Stimulated activated CD8-positive, alpha-beta memory T cell treated with anti-CD3 and anti-CD28 coated beads, Interleukin-12 subunit alpha, Interleukin-12 subunit beta, amount 100 ng/mL, for 24 hours (primary cell): ENCODE measurements around the gene PLPP4.

ENCODE experiments used
- DNase-seq: peaks from one replicate; pipeline ENCODE4 v3.0.0-alpha.2; 2020; ENCODE audit errors: extremely low read depth

The PLPP4 gene

DNA sequence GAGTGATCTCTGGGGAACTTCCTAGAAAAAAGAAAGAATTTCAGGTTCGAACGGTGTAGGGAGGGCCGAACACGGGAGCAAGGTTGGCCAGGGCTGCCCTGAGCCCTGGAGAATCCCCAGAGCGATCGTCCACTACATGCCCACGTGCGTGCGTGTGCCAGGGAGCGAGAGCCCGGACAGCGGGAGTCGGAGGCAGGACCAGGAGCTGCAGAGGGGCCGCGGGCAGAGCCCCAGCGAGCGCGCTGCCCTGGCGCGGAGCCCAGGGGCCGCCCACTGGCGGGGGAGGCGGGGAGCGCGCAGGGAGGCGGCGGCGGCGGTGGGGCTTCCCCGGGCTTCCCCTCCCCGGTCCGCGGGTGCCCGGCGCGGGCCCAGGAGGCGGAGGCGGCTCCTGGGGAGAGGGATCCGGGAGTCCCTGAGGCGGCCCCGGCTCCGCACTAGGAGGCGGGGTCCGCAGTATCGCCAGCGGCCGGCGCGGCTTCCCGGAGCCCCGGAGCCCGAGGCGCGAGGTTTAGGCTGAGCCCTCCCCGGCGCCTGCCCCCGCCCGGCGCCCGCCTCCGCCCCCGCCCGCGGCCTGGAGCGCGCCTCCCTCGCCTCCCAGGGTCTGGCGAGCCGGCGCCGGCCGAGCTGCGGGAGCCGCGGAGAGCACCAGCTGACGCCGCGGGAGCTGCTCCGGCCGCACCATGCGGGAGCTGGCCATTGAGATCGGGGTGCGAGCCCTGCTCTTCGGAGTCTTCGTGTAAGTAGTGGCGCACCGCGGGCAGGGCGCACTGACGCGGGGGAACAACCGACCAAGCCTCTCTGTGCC lies at the start of gene PLPP4:
TSS of gene PLPP4 (plus strand) at position 602 of the 805 bp plus-strand sequence. CDS start at position 681, 79 bp downstream.
- DNase-seq, result no peak

DNA sequence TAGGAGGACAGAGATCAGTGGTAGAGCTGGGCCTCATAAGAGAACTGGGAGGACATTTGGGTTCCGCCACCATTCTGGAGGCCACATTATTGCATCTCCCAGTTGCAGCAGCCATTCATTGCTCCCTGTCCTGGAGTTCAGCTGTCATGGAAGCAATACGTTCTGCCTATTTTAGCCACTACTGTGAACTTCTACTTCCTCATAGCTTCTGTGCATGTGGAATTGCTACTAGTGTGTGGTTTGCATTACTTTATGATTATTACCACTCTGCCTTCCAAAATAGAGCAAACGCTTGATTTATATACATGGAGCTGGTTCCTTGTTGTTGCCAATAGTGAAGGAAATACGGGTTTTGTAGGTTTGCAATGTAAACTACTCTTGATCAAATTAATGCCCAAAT lies 47.2 kb upstream of the PLPP4 start:
- DNase-seq, result no peak

DNA sequence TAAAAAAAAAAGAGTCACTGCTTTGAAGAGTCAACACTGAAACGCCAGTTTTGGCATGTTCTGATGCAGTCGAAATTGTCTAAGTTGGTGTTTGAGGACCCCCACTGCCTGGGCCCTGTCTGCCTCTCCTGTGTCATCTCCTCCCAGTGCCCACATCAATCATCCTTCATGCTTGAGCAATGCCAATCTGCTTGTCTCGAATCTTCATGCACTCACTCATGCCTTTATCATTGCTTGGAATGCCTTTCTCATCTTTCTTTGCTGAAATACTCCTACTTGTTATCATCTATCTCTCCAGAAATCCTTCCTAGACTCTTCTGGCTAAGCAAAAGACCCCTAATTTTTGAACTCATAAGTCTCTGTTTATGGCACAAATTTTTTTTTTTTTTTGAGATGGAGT lies 42.1 kb upstream of the PLPP4 start:
- no peak for DNase-seq

DNA sequence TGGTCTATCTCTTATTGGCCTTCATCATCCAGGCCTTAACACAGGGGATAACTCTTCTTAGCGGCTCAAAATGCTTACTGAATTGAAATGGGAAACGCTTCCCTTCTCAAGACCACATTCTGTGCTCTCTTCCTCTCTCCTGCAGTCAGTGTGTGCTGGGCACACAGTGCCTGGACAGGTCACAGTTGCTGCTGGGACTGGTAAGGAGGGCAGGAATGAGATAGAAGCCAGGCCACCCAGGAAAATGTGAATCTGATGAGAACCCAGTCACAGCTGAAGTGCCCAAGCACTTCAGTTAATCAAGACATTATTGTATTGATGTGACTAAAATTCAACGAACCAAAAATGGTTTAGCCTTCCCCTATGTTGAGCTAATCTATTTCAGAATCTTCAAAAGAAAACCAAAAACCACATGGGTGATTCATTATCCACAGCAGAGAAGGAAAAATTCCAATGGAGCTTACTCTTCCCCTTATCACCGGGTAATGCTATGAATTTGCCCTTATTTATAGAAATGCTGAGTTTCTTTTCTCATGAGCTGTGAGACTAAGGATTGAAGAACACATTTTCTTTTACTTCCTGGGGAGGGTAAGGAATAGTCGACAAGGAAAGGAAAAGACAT lies 41.2 kb upstream of the PLPP4 start:
- no peak for DNase-seq

- DNase-seq, result no peak
Observed at GRCh38 chr10:120420421-120420820, 36.6 kb upstream of the PLPP4 start.

DNA sequence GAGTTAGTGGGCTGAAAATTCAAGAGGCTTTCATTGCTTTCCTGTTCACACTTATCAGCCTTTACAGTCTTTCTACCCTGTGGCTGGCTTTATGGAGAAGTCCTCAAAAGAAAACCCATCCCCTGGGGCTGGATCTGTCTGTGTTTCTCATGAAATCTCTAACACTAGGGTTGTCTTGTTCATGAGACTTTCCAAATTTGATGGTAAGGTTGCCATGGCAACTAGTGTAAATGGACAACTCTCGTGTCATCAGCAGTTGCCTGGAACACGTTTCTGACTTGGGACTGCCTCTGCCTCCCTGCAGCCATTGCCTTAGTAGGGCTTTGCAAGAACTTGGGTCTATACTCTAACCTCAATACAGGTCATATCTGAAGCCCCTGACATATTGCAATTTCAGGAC lies 35.8 kb upstream of the PLPP4 start:
- no peak for DNase-seq

GRCh38 chr10:120422457-120422856 lies 34.6 kb upstream of the PLPP4 start:
- DNase-seq, result no peak

DNA sequence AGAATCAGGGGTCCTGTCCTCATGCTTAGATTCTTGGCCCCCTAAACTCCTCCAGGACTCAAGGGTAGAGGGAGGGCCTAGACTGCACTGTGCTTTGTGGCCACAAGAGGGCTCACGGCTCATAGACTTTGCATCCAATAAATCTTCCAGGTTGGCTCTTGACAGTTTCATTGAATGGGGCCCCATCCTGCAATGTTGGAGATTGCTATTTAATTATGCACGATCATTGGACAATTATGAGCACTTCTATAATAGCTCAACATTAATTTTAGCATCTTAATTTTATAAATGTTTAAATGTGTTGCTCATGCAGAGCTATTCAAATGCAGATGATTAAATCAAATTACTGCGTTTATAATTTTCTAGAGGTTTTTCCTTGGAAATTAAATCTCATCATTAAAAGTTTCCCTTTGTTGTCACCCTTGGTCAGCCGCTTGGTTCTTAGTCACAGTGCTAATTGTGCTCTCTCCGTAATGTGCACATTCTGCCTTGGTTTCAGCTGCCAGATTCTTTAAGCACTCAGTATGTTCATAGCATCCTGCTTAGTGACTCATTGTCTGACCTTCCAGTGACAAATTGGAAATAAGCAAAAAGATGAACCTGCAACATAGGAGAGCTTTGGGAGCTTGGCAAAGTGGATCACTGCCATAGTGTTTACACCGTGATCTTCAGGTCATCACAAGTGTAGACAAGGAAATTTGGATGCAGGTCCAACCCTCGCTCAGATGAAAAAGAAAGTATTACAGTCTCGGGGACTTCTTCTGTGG lies 33.4 kb upstream of the PLPP4 start:
- DNase-seq, result no peak

GRCh38 chr10:120424198-120424464 lies 32.9 kb upstream of the PLPP4 start:
- DNase-seq, result no peak

DNA sequence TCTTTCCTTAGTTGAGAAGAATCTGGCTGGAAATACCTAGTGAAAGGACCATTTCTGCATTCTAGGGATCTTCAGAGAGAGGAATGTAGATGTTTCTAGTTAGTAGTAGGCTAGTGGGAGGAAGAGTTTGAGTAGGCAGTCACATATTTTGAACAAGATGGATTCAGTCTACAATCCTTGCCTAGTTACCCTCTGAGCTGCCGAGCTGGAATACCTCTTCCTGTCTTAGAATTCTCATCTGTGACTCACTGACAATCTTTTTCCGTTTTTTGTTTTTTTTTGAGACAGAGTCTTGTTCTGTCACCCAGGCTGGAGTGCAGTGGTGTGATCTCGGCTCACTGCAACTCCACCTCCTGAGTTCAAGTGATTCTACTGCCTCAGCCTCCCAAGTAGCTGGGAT lies 30.7 kb upstream of the PLPP4 start:
- no peak for DNase-seq

DNA sequence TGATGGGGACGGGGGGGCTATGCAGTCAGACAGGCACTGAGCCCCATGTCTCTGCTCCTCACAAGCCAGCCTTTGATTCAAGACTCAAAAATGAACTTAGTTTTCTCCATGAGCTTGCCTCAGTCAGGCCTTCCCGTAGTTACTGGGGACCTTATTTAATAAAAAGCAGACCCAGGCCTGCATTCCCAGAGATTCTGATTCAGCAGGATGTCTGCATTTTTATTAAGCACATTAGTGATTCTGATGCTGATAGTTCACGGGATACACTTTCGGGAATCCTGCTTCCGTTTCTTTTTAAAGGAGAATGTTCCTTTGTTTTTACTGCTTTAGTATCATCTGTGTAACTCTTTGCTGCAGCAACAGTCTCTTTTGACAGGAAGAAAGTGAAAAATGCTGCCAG lies 28.3 kb upstream of the PLPP4 start:
- DNase-seq, result no peak

GRCh38 chr10:120429395-120429794 lies 27.6 kb upstream of the PLPP4 start:
- DNase-seq, result no peak

GRCh38 chr10:120431251-120431651 lies 25.8 kb upstream of the PLPP4 start:
- no peak for DNase-seq

- no peak for DNase-seq
Observed at GRCh38 chr10:120432209-120432608, 24.8 kb upstream of the PLPP4 start.

- no peak for DNase-seq
Observed at GRCh38 chr10:120433141-120433540, 23.9 kb upstream of the PLPP4 start.

- no peak for DNase-seq
Observed at GRCh38 chr10:120436439-120437112, 20.5 kb upstream of the PLPP4 start.

DNA sequence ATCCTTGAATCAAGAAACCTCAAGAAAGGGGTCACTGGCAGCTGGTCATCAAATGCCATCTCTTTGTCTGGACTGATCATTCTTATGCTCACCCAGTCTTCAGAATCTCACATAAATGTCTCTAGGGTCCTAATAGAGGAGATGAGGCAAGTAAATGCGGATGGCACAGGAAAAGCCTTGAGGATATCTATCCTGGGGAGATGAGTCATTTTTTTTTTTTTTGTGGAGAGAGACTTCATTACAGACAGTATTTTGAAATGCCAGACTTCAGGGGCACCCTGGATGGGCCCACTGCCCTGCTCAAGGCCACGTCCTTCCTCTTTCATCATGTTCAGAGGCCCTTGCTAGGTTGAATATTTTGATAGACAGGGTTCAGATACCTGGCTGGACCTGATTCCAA lies 19.5 kb upstream of the PLPP4 start:
- no peak for DNase-seq

DNA sequence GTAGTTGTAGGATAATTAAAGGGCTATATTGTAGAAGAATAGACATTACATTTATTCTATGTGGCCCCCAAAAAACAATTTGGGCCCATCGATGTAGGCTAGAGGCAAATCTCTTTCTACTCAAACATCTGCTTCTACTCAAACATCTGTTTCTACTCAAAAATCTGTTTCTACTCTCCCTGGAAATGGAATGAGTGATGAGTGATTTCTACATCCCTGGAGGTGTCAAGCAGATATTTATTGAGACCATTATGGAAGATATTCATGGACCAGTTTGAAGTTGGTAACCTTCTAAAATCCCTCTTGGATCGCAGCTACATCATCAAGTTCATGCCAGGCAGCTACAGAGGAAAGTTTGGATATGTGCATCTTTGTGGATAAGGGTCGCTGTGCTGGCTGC lies 5.1 kb upstream of the PLPP4 start:
- DNase-seq, result no peak

DNA sequence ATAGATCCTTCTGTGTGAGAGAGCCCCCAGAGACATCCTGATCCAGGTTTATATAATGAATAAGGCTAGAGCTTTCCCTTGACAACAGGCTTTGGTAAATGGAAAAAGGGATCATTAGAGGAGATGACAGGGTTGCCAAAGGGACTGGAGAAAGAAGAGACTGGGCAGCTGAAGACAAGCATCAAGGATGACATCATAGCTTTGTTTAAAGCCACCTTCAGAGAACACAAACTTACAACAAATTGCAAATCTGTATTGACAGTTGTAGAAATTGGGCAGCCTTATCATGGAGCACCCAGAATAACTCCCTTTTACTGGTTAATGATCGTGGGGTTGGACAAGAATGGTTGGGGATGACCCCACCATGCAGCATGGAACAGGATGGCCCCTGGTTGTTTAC lies 3.7 kb upstream of the PLPP4 start:
- DNase-seq, result no peak

GRCh38 chr10:120453886-120454285 lies 3.1 kb upstream of the PLPP4 start:
- DNase-seq, result no peak

GRCh38 chr10:120455004-120455403 lies 2.0 kb upstream of the PLPP4 start:
- no peak for DNase-seq

- DNase-seq, result no peak
Observed at GRCh38 chr10:120455606-120456005, 1.4 kb upstream of the PLPP4 start.
